ENCODE results near the gene NHERF2.

NHERF2 gene

GRCh38 chr16:2039274-2040031, 12.8 kb downstream of the NHERF2 start:
- no peak overlapping the region for H3K4me3 ChIP-seq (ENCODE audit: low read depth, low read length)
- TF ChIP-seq, protein P1, sequence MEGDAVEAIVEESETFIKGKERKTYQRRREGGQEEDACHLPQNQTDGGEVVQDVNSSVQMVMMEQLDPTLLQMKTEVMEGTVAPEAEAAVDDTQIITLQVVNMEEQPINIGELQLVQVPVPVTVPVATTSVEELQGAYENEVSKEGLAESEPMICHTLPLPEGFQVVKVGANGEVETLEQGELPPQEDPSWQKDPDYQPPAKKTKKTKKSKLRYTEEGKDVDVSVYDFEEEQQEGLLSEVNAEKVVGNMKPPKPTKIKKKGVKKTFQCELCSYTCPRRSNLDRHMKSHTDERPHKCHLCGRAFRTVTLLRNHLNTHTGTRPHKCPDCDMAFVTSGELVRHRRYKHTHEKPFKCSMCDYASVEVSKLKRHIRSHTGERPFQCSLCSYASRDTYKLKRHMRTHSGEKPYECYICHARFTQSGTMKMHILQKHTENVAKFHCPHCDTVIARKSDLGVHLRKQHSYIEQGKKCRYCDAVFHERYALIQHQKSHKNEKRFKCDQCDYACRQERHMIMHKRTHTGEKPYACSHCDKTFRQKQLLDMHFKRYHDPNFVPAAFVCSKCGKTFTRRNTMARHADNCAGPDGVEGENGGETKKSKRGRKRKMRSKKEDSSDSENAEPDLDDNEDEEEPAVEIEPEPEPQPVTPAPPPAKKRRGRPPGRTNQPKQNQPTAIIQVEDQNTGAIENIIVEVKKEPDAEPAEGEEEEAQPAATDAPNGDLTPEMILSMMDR (IDR thresholded peaks at IDR 0.05; ENCODE audit: low read depth, low read length, missing control alignments), result no peak
- no peak for DNase-seq (ENCODE audit: low read depth)

DNA sequence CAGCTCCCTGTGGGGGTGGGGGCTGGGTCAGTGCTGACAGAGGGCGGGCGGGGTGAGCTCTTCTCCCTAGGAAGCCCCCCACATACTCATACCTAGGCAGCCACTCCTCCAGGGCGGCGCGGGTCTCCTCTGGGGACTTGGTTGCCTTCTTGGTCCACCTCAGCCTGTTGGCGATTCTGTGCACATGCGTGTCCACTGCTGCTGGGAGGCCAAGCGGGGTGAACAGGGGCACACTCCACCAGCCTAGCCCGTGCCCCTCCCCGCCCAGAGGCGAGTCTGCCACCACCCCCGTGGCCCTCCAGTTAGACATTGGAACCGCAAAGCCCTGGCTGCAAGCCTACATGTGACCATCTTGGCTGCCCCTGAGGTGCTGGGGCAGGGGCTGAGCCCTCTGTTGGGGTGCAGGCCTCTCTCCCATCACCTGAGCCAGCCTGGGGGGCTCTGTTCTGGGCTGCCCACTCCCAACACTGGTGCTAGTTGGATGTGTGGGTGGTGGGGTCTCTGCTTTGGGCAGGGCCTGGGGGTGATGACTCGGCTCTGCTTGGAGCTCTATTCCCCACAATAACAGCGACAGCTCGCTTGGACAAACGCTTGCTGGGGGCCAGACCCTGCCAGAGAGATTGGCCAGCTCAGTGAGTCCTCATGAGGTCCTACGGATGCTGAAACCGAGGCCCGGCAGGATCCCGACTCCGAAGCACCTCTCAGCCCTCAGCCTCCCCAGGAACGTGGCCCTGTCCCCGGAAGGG, 13.5 kb downstream of the NHERF2 start:
- no peak overlapping the region for H3K4me3 ChIP-seq (ENCODE audit: low read depth, low read length)
- TF ChIP-seq, protein P1 (IDR thresholded peaks at IDR 0.05; ENCODE audit: low read depth, low read length, missing control alignments), result no peak
- no peak for DNase-seq (ENCODE audit: low read depth)

DNA sequence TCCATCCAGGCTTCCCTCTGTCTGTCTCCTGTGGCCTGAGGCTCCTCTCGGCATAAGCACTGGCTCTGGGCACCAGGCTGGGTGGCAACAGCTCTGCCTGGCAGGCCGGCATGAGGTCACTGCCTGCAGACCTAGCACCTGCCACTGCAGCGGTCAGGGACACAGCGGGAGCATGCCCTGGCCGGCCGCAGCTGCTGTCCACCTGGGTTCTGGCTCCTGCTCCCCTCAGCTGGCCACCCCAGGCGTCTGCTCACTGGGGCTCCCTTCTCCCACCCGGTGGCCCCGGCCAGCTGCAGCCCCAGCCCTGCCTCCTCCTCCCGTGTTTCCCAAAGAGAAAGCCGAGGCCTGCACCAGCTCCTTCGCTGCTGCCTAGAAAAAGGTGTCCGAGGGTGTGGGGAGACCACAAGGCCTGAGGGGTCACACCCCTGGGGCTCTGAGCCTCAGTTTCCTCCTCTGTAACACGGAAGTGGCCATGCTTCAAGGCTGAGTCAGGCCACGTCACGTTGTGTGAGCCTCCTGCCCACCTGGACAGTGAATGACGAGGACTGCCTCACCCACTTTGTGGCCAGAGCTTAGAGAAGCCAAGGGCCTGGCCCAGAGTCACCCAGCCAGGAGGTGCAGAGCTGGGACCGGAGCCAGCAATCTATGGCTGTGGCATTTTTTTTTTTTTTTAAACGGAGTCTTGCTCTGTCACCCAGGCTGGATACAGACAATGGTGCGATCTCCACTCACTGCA, 14.3 kb downstream of the NHERF2 start:
- DNase-seq (ENCODE audit: low read depth), result no peak
- TF ChIP-seq, protein P1 (IDR thresholded peaks at IDR 0.05; ENCODE audit: low read depth, low read length, missing control alignments), result no peak

DNA sequence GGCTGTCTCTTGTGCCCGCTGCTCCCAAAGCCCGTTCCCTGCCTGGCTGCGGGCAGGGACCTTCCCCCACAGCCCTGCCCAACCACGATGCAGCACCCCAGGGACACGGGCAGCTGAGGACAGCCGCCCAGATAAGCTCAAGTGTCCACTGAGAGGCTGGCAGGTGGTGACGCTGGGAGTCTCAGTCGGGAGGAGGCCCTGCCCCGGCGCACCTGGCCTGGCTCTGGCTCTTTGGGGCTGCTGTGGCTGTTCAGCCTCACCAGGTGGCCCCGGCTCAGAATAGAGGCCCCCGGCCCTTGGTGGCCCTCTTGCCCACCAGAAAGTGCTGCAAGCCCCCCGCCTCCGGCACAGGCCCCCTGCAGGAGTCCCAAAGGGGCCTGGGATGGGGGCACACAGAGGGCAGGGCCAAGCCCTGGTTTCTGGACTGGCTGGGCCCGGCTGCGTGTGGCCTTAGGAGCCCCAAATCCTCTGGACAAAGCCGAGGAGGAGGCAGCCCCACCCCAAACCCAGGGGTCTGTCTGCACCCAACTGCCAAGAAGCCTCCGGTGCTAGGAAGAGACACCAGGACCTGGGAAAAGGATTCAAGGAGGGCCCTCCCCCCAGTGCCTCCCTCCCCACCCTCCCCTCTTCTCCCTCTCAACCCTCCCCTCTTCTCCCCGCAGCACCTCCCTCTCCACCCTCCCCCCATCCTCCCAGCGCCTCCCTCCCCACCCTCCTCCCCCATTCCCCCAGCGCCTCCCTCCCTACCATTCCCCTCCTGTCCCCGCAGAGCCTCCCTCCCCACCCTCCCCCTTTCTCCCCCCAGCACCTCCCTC, 15.7 kb downstream of the NHERF2 start:
- H3K4me3 ChIP-seq (ENCODE audit: low read depth, low read length), result no peak overlapping the region
- DNase-seq (ENCODE audit: low read depth), result no peak
- TF ChIP-seq, protein P1 (IDR thresholded peaks at IDR 0.05; ENCODE audit: low read depth, low read length, missing control alignments), result no peak

More for the DNA sequence above, 14.3 kb downstream of the NHERF2 start:
- H3K4me3 ChIP-seq (ENCODE audit: low read depth, low read length), result no peak overlapping the region

- no peak overlapping the region for H3K4me3 ChIP-seq (ENCODE audit: low read depth, low read length)
- TF ChIP-seq, protein P1 (IDR thresholded peaks at IDR 0.05; ENCODE audit: low read depth, low read length, missing control alignments), result no peak
- DNase-seq (ENCODE audit: low read depth), result no peak
Measured at GRCh38 chr16:2042986-2043666, 16.4 kb downstream of the NHERF2 start.
